Fibroblast of lung (primary cell): ENCODE measurements around the gene CACNB4. TPM values are rescaled to one million over a fixed set of nuclear protein-coding genes. Genes with fewer than 3 reads are reported as not detected.

ENCODE experiments used
- DNase-seq, 2 donors: peaks; one replicate each; pipeline versions ENCODE4 v3.0.0 to v3.0.0-alpha.2; 2010; ENCODE audit warnings: low read depth in 2 of 2
- H2AFZ ChIP-seq: 2 replicates; pipeline ENCODE4 v1.5.1; 2012; ENCODE audit warnings: low read length, control low read depth, inconsistent platforms
- H3K27ac ChIP-seq: 2 replicates; pipeline ENCODE4 v1.5.1; 2011; ENCODE audit warnings: low read length, control low read depth; ENCODE audit not compliant: insufficient read depth
- H3K27me3 ChIP-seq: 2 replicates; pipeline ENCODE4 v1.5.1; 2011; ENCODE audit warnings: mild to moderate bottlenecking, low read length; ENCODE audit not compliant: control insufficient read depth, insufficient read depth
- H3K36me3 ChIP-seq: 2 replicates; pipeline ENCODE4 v1.5.1; 2011; ENCODE audit warnings: low read length; ENCODE audit not compliant: control insufficient read depth, insufficient read depth
- H3K4me1 ChIP-seq: 2 replicates; pipeline ENCODE4 v1.5.1; 2011; ENCODE audit warnings: low read length; ENCODE audit not compliant: control insufficient read depth, insufficient read depth; ENCODE audit errors: extremely low read depth
- H3K4me2 ChIP-seq: 2 replicates; pipeline ENCODE4 v1.5.1; 2011; ENCODE audit warnings: low read length, control low read depth; ENCODE audit not compliant: insufficient read depth; ENCODE audit errors: extremely low read depth
- H3K4me3 ChIP-seq, 4 experiments: fragments of 200-600 bp in 1 of 4; sonication (generic) in 1 of 4; replicated peaks in 1 of 4; 2 replicates each; pipeline ENCODE4 v1.5.1; 2011 to 2016; ENCODE audit warnings: low read length in 4 of 4, low read depth in 3 of 4, mild to moderate bottlenecking in 3 of 4, control low read depth in 2 of 4, inconsistent platforms in 1 of 4, mixed read lengths in 1 of 4; ENCODE audit not compliant: insufficient read depth in 1 of 4; ENCODE audit errors: control extremely low read depth in 1 of 4
- H3K79me2 ChIP-seq: 2 replicates; pipeline ENCODE4 v1.5.1; 2012; ENCODE audit warnings: mild to moderate bottlenecking, low read length, inconsistent platforms; ENCODE audit not compliant: control insufficient read depth, insufficient read depth
- H3K9ac ChIP-seq: 2 replicates; pipeline ENCODE4 v1.5.1; 2011; ENCODE audit warnings: mild to moderate bottlenecking, low read length, control low read depth; ENCODE audit not compliant: insufficient read depth
- H3K9me3 ChIP-seq: 2 replicates; pipeline ENCODE4 v1.5.1; 2012; ENCODE audit warnings: low read depth, low read length; ENCODE audit not compliant: control insufficient read depth, insufficient read depth
- H4K20me1 ChIP-seq: 2 replicates; pipeline ENCODE4 v1.5.1; 2011; ENCODE audit warnings: low read length; ENCODE audit not compliant: control insufficient read depth, insufficient read depth; ENCODE audit errors: extremely low read depth
- EZH2 ChIP-seq: IDR thresholded peaks from 2 replicates; pipeline ENCODE4 v1.5.1; 2012; ENCODE audit warnings: low read length, control low read depth, mild to moderate bottlenecking; ENCODE audit errors: missing control alignments
- polyA plus RNA-seq, 2 donors: library from polyadenylated mRNA; depleted of rRNA in 1 of 2; stranded (reverse) in 1 of 2; unstranded in 1 of 2; fragments of >200 nt; gene quantifications; 2 replicates each; pipeline ENCODE4 v1.2.1, GENCODE V29; 2011 to 2012; ENCODE audit warnings: missing spikeins in 1 of 2
- total RNA-seq: library from RNA; depleted of rRNA; stranded (reverse); fragments of >200 nt; gene quantifications from 2 replicates; pipeline ENCODE4 v1.2.1, GENCODE V29; 2014
- TF ChIP-seq, protein P1 (sequence below), 2 donors: IDR thresholded peaks in 1 of 2; conservative IDR thresholded peaks in 1 of 2; 1 replicate in 1 of 2; 2 replicates in 1 of 2; pipeline ENCODE4 v1.5.1; 2011 to 2012; ENCODE audit warnings: low read length in 2 of 2, control low read depth in 1 of 2, inconsistent platforms in 1 of 2, low read depth in 1 of 2, mild to moderate bottlenecking in 1 of 2

Gene CACNB4
- total and polyA plus RNA-seq, 2 donors (not counting 1 experiment from before 2014, with no cell fraction given), result 0.66 to 2.5 TPM

DNA sequence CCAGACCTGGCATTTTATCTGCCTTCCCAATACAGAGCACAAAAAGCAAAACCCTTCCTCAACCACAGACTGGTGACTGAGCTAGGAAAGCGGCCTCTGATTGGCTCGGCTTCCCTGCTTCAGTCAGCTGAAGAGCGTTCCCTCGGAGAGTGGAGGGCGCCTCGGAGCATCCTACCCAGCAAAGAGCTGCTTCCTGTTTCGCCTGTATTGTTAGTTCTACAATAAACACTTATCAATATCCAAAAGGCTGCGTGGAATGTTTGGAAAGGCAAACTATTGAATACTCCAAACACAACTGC, 125.0 kb downstream of the CACNB4 start:
- H3K27ac ChIP-seq, result no peak overlapping the region
- H3K27me3 ChIP-seq, result peaks cover 3% of the 10 kb centered on the region
- no peak overlapping the region for H3K4me3 ChIP-seq
- H3K4me2 ChIP-seq, result no peak overlapping the region
- no peak overlapping the region for H2AFZ ChIP-seq
- H3K4me1 ChIP-seq, result no peaks in the 10 kb centered on the region
- peak; percentile 28 to 65 for DNase-seq
- H3K36me3 ChIP-seq, result no peaks in the 10 kb centered on the region
- H3K9ac ChIP-seq, result no peak overlapping the region
- no peaks in the 10 kb centered on the region for H4K20me1 ChIP-seq
- no peaks in the 10 kb centered on the region for H3K79me2 ChIP-seq
- no peaks in the 10 kb centered on the region for H3K9me3 ChIP-seq
- TF ChIP-seq, protein P1, sequence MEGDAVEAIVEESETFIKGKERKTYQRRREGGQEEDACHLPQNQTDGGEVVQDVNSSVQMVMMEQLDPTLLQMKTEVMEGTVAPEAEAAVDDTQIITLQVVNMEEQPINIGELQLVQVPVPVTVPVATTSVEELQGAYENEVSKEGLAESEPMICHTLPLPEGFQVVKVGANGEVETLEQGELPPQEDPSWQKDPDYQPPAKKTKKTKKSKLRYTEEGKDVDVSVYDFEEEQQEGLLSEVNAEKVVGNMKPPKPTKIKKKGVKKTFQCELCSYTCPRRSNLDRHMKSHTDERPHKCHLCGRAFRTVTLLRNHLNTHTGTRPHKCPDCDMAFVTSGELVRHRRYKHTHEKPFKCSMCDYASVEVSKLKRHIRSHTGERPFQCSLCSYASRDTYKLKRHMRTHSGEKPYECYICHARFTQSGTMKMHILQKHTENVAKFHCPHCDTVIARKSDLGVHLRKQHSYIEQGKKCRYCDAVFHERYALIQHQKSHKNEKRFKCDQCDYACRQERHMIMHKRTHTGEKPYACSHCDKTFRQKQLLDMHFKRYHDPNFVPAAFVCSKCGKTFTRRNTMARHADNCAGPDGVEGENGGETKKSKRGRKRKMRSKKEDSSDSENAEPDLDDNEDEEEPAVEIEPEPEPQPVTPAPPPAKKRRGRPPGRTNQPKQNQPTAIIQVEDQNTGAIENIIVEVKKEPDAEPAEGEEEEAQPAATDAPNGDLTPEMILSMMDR (conservative IDR thresholded peaks at IDR 0.05 in 1 of 2, IDR thresholded peaks at IDR 0.05 in 1 of 2; ENCODE audit: low read depth in 1 of 2, low read length in 2 of 2), result no peak
- TF ChIP-seq EZH2, result no peak

DNA sequence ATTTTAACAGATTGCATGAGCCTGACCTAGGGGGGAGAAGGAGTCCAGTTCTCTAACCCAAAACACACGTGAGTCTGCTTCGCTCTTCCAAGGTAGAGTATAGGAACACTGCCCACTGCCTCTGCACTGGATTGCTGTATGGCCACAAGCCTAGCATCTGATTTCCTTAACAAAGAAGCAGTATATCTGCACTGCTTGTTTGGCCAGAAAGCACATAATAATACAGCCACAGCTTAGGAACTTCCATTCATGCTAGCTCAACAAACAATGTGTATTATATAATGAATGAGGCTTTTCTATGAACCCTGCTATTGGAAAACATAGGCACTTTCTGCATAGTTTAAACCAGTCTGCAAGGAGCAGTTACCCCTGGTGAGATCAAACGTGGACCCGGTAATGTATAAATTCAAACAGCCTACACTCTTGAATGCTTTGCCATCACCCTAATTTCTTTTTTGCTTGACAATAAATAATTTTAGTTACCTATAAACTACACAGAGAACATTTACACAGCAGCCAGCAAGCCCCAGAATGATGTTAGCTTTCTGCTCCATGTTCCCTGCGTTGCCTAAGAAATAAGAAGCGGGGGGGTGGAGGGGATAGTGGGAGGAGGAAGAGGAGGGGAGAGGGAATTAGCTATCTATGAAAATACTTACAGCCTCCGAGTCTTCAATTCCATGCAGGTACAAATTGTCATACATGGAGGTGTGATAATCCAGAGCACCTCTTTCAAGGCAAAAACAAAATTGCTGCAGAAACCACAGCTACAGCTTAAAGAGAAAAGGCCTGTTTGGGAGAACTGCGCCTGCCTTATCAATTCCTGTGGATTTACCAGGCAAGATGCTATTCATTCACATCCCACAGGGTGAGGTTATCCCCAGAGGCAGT, 125.6 kb downstream of the CACNB4 start:
- no peaks in the 10 kb centered on the region for H3K9me3 ChIP-seq
- no peaks in the 10 kb centered on the region for H3K79me2 ChIP-seq
- H3K36me3 ChIP-seq, result no peaks in the 10 kb centered on the region
- H3K4me3 ChIP-seq, result no peak overlapping the region
- TF ChIP-seq, protein P1 (conservative IDR thresholded peaks at IDR 0.05 in 1 of 2, IDR thresholded peaks at IDR 0.05 in 1 of 2; ENCODE audit: low read depth in 1 of 2, low read length in 2 of 2), result no peak
- TF ChIP-seq EZH2, result no peak
- H2AFZ ChIP-seq, result no peak overlapping the region
- no peaks in the 10 kb centered on the region for H4K20me1 ChIP-seq
- H3K4me1 ChIP-seq, result no peaks in the 10 kb centered on the region
- no peak for DNase-seq
- H3K4me2 ChIP-seq, result no peak overlapping the region
- H3K27ac ChIP-seq, result no peak overlapping the region
- H3K9ac ChIP-seq, result no peak overlapping the region
- peaks cover 3% of the 10 kb centered on the region for H3K27me3 ChIP-seq

DNA sequence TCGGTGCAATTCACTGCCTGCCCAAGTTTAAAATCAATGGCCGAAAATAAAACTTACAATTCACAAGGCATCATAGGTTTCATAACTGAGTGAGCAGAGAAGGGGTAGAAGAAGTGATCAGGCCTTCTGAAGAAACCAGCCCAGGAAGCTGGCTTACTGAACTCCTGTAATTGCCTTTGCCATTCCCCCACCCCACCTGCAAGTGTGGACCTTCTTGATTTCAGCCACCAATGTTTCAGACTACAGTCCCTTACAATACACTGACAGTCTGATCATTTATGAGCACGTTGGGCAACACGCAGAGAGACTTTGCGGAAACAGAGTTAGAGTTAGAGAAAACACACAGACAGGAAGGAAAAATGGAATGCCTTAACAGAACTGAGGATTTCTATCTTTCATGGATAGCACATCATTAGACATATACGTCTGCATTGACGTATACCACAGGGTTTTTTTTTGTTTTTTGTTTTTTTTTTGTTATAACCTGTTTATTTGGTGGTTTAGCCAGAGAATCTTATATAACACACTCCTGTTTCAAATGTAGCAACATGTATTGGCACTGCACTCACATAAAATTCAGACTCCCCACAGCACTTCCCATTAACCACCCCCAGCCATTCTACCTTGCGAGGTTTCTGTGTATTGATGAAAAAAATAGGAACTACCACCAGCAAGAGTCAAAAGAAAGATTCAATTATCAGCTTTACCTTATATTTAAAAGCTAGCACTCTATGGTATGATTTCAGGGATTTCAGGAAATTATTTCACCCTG, 126.4 kb downstream of the CACNB4 start:
- H3K27me3 ChIP-seq, result peaks cover 3% of the 10 kb centered on the region
- no peaks in the 10 kb centered on the region for H3K36me3 ChIP-seq
- no peaks in the 10 kb centered on the region for H3K4me1 ChIP-seq
- H2AFZ ChIP-seq, result no peak overlapping the region
- no peak overlapping the region for H3K27ac ChIP-seq
- DNase-seq, result no peak
- no peak for TF ChIP-seq EZH2
- TF ChIP-seq, protein P1 (conservative IDR thresholded peaks at IDR 0.05 in 1 of 2, IDR thresholded peaks at IDR 0.05 in 1 of 2; ENCODE audit: low read depth in 1 of 2, low read length in 2 of 2), result no peak
- no peak overlapping the region for H3K9ac ChIP-seq
- no peak overlapping the region for H3K4me3 ChIP-seq
- no peaks in the 10 kb centered on the region for H3K9me3 ChIP-seq
- H4K20me1 ChIP-seq, result no peaks in the 10 kb centered on the region
- H3K79me2 ChIP-seq, result no peaks in the 10 kb centered on the region
- H3K4me2 ChIP-seq, result no peak overlapping the region
